Hematopoietic multipotent progenitor cell treated with erythropoietin and hydrocortisone succinate and interleukin-3 and kit ligand, for 8 days (in vitro differentiated cells): ENCODE measurements around the gene DGKB.

Experiments
- DNase-seq: peaks from one replicate; pipeline ENCODE4 v3.0.0-alpha.2; 2015

DGKB gene

DNA sequence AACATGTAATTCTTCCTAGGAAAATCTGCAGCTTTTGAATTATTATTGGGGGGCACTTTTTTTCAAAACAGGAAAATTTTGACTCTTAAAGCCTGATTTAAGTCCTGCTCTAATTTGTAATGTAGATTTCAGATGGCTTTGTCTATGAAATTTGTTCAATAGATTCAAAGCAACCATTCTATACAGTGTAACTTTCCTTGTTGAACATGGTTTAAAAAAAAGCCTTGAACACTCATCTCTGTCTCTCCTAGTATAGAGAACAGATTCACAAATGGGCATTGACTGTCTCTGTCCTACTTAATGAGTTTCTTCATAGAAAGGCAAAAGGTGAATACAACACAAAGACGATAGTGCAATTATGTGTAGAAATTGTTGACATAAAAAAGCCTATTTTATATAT lies 643.7 kb downstream of the DGKB start:
- no peak for DNase-seq

DNA sequence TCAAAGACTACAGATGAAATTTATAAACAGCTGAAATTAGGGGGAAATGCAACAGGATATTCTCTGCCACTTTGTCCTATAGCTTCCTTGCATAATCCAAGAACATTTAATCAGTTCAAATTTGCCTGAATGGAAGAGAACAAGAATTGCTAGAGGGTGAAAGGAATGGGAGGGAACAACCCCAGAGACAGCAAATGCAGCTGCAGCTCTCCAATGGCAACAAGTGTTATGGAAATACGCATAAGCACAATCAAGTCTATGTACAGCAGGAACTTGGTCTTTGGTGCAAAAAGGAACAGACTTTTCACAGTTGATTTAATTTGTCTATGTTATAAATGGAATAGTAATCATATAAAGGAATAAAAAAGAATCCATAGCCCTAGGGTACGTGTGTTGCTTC lies 644.1 kb downstream of the DGKB start:
- no peak for DNase-seq

DNA sequence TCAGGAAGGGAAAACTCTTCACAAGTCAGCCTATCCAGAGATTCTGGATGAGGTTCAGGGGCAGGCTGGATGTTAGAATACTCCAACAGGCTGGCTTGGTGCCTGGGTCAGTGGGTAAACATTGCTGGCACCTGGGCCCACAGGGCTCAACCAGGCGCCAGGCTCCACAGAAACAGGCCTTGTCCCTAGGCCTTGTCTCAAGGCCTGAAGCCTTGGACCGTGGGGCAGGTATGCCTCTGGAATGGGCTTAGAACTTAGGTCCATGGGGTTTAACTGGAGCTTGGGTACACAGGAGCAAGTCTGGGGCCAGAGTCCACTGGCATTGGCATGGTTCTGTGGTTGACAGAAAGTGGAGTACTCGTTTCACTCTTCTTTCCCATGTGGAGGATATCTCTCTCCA lies 650.1 kb downstream of the DGKB start:
- no peak for DNase-seq

DNA sequence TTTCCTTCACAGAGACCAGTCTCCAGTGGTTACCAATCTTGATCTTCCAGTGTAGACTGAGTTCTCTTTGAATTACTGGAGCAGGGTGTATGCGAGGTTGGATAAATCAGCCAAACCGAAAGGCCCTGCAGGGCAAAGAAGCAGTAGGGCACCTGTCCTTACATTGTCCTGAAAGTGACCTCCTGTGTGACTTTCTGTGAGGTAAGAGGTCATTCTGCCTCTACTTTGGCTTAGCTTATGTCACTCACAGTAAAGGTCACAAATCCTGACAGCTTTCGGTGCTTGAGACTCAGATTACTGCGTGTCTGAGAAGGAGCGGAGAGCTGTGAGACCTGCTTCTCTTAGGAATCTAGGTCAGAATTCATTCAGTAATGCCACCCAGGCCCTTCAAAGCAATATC lies 660.4 kb downstream of the DGKB start:
- no peak for DNase-seq

GRCh38 chr7:14236834-14237233 lies 665.7 kb downstream of the DGKB start:
- DNase-seq = no peak

DNA sequence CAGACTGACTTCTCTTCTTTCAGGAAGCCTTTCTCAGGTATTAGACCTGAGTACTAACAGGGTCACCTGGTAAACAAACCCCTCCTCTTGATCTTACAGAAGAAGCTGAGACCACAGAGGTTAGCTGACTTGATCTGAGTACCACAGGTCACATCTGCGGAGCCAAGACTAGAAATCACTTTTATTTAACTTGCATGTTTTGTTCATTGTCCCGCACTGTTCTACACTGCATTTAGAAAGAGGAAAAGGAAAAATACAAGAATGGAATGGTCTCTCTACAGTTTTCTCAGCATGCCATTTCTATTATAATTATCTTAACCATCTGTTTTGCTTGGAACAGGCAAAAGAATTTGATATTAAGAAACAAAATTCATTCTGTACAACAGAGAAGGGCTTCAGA lies 667.5 kb downstream of the DGKB start:
- no peak for DNase-seq

DNA sequence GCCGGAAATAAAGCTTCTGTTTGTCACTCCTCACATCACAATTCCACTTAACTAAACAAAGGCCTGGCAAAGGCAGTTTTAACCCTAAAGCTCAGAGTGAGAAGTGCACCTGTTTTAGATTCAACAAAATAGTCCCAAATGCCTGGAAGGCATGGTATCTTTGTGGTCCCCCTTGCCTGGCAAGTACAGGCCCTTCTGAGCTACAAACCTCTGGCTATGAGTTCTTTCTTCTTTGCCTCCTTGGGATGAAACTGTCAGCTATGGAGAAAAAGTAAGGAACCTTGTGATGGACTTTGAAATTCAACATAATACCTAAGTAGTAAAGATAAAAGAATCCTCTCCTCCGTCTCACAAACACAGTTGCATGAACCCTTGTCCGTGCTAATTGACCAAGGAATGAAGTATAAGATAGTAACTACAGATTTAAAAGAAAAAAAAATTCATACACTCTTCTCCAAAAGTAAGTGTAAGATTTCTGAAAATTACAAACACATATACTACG lies 668.6 kb downstream of the DGKB start:
- DNase-seq = no peak

- no peak for DNase-seq
These were observed 669.3 kb downstream of the DGKB start for GRCh38 chr7:14233076-14233867.

DNA sequence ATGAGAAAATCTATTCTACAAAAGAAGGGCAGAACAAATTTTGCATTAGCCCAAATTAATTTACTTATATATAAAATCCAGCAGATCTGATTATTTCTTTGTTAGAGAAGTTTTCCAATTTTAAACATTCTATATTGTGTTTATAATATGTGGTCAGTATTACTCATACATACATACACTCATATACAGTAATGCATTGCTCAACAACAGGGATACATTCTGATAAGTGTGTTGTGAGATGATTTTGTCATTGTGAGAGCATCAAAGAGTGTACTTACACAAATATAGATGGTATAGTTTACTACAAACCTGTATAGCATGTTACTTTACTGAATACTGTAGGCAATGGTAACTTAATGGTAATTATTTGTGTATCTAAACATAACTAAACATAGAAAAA lies 673.5 kb downstream of the DGKB start:
- DNase-seq = no peak

- DNase-seq = no peak
These were observed 674.2 kb downstream of the DGKB start for GRCh38 chr7:14228341-14228740.

GRCh38 chr7:14226126-14226525 lies 676.4 kb downstream of the DGKB start:
- DNase-seq = no peak

GRCh38 chr7:14219125-14219524 lies 683.4 kb downstream of the DGKB start:
- DNase-seq = no peak

DNA sequence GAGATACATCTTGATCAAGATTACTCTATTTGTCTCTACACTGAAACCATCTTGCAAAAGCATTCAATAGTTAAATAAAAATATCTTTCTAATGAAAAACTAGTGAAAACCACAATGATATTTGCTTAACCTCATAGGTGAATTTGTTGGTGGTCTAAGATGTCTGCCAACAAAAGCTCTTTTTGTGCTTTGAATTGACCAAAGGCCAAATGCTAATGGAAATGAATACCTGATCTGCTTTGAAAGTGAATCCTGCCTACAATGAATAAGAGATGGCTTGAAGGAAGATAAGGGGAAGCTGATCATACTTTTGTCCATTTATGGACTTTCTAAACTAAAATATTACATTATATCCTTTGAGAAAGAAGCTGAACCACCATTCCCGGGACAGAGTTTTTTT lies 684.2 kb downstream of the DGKB start:
- no peak for DNase-seq

- no peak for DNase-seq
These were observed 692.6 kb downstream of the DGKB start for GRCh38 chr7:14209896-14210484.

- no peak for DNase-seq
These were observed 694.8 kb downstream of the DGKB start for GRCh38 chr7:14207711-14208110.

- DNase-seq = no peak
These were observed 695.4 kb downstream of the DGKB start for GRCh38 chr7:14207138-14207537.

GRCh38 chr7:14206121-14206520 lies 696.4 kb downstream of the DGKB start:
- no peak for DNase-seq

GRCh38 chr7:14201353-14201752 lies 701.2 kb downstream of the DGKB start:
- DNase-seq = no peak

DNA sequence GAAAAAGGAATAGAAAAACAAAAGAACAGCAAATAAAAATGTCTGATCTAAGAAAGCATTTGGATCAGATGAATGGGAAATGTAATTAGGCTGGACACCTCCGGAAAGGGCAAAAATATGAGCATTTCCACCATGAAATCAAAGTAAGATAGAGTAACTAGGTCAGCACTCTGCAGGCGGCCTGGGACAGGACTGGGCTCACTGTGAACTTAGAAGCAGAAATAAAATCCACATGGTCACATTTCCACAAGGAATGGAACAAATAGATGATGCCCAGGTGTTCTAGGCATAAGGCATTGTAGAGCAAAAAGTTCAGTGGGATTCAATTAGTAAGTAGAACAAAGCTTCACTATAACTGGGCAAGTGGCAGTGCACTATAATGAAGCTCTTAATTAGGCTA lies 703.2 kb downstream of the DGKB start:
- DNase-seq = no peak

DNA sequence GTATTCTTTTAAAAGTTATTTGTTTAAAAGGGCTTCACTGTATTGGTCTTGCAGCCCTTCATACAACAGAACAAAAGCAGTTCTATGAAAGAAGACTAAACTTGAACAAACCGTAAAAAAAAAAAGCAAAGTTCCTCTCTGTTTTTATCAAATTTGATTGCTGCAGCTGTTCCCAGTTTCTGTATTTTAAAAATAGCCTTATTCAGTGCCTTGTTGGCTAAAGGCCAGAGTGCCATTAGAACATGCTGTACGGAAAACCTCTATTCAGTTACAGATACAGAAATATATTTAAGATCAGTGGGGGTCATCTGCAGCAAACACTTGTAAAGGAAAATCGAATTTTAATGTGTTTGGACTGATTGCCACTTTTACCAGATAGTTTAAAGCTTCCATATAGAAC lies 705.3 kb downstream of the DGKB start:
- no peak for DNase-seq

DNA sequence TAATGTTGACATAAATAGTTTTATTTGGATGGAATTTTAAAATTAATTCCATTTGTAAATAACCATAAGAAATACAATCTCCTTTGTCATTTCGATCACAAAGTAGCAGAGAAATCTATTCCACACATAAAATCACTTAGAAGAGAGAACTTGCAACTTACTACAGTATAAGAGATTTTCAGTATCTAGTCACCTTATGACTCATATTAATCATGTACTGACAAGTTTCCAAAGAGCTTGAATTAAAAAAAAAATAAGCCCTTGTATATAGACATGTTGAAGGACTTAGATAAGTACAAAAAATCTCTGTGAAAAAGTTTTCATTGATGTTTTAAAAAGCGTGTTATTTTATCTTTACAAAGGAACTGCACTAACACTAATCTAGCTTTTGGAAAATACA lies 706.0 kb downstream of the DGKB start:
- DNase-seq = no peak

DNA sequence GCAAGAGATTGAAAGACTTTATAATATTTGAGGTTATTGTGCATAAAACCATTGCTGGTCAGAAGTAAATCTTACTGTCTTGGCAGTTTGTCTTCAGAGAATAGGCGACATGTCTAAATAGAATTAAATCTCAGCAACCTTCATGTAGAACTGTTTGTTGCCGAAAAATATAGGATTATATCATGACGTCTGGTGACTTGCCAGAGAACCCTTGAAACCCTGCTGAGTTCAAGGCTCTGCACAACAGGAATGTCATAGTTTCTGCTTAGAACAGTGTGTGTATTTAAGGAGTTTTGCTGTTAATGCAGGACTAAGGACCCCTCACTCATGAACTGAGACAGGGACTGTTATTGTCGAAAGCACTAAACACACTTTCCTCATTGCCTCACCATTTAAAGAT lies 706.7 kb downstream of the DGKB start:
- DNase-seq = no peak

- DNase-seq = no peak
These were observed 707.5 kb downstream of the DGKB start for GRCh38 chr7:14195079-14195478.

DNA sequence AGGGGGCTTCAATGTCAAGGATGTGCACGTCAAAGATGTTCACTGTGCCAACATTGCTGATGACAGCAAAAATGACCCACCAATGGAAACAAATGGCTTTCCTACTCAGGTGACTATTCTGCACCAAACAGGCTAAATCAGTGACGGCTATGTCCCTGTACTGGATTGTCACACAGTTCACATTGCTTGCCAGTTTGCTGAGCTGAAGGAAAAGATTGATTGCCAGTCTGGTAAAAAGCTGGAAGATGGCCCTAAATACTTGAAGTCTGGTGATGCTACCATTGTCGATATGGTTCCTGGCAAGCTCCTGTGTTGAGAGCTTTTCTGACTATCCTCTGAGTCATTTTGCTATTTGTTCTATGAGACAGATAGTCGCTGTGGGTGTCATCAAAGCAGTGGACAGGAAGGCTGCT lies 710.9 kb downstream of the DGKB start:
- DNase-seq = no peak
